ENCODE results near the gene TRIM13.

The TRIM13 gene

GRCh38 chr13:49998714-49999624 is 2.1 kb downstream of the TRIM13 start:
- Histone ChIP-seq H3K27ac (peak overlapping the region; percentile 95), H3K9me3 (no peaks in the 10 kb centered on the region), H3K4me3 (ENCODE audit: low read depth in 1 of 2, low read length in 1 of 2) (no peak overlapping the region), H3K36me3 (peaks cover 17% of the 10 kb centered on the region), H3K4me1 (ENCODE audit: control insufficient read depth in 1 of 2, insufficient read depth in 1 of 2, low read depth in 1 of 2, low read length in 1 of 2) (peaks cover 28 to 30% of the 10 kb centered on the region in 2 experiments), H3K27me3 (no peaks in the 10 kb centered on the region)
- no peak for TF ChIP-seq CTCF (IDR thresholded peaks at IDR 0.05)

- Histone ChIP-seq H3K36me3 (peaks cover 30% of the 10 kb centered on the region), H3K4me1 (ENCODE audit: control insufficient read depth in 1 of 2, insufficient read depth in 1 of 2, low read depth in 1 of 2, low read length in 1 of 2) (peaks cover 17 to 18% of the 10 kb centered on the region in 2 experiments), H3K4me3 (ENCODE audit: low read depth in 1 of 2, low read length in 1 of 2) (no peak overlapping the region), H3K27me3 (no peaks in the 10 kb centered on the region), H3K9me3 (no peaks in the 10 kb centered on the region), H3K27ac (no peak overlapping the region)
- no peak for TF ChIP-seq CTCF (IDR thresholded peaks at IDR 0.05)
These were observed 4.4 kb downstream of the TRIM13 start for GRCh38 chr13:50001287-50001686.

- H3K36me3 ChIP-seq: peaks cover 62% of the 10 kb centered on the region
- TF ChIP-seq CTCF (IDR thresholded peaks at IDR 0.05): no peak
- H3K4me1 ChIP-seq (ENCODE audit: control insufficient read depth in 1 of 2, insufficient read depth in 1 of 2, low read depth in 1 of 2, low read length in 1 of 2): no peaks in the 10 kb centered on the region
- H3K9me3 ChIP-seq: no peaks in the 10 kb centered on the region
- no peak overlapping the region for H3K4me3 ChIP-seq (ENCODE audit: low read depth in 1 of 2, low read length in 1 of 2)
- H3K27me3 ChIP-seq: no peaks in the 10 kb centered on the region
- peak overlapping the region; percentile 1 for H3K27ac ChIP-seq
These were observed 9.7 kb downstream of the TRIM13 start for GRCh38 chr13:50006426-50007135.

- Histone ChIP-seq H3K4me1 (ENCODE audit: control insufficient read depth in 1 of 2, insufficient read depth in 1 of 2, low read depth in 1 of 2, low read length in 1 of 2) (no peaks in the 10 kb centered on the region), H3K4me3 (ENCODE audit: low read depth in 1 of 2, low read length in 1 of 2) (no peak overlapping the region), H3K9me3 (no peaks in the 10 kb centered on the region), H3K36me3 (peaks cover 64% of the 10 kb centered on the region), H3K27ac (peak overlapping the region; percentile 32), H3K27me3 (no peaks in the 10 kb centered on the region)
- TF ChIP-seq CTCF (IDR thresholded peaks at IDR 0.05): no peak
These were observed 14.6 kb downstream of the TRIM13 start for GRCh38 chr13:50011461-50011860.

- peaks cover 59% of the 10 kb centered on the region for H3K36me3 ChIP-seq
These were observed 15.7 kb downstream of the TRIM13 start for GRCh38 chr13:50012396-50013169.

More at GRCh38 chr13:50012396-50013169, 15.7 kb downstream of the TRIM13 start:
- Histone ChIP-seq H3K9me3 (no peaks in the 10 kb centered on the region), H3K27me3 (no peaks in the 10 kb centered on the region), H3K4me1 (ENCODE audit: control insufficient read depth in 1 of 2, insufficient read depth in 1 of 2, low read depth in 1 of 2, low read length in 1 of 2) (no peaks in the 10 kb centered on the region), H3K27ac (peak overlapping the region; percentile 19), H3K4me3 (ENCODE audit: low read depth in 1 of 2, low read length in 1 of 2) (no peak overlapping the region)
- no peak for TF ChIP-seq CTCF (IDR thresholded peaks at IDR 0.05)
